GM04504 (cell line): ENCODE data around the gene SLC23A2.
"Not testable (repeated sequence)": the region's sequence is repeated elsewhere in the genome, so short reads cannot be mapped to it uniquely, and the experiment has no call there.

Experiments used
- DNase-seq: peaks from one replicate; pipeline ENCODE4 v3.0.0-alpha.2; 2012; ENCODE audit warnings: low read depth

The SLC23A2 gene

DNA sequence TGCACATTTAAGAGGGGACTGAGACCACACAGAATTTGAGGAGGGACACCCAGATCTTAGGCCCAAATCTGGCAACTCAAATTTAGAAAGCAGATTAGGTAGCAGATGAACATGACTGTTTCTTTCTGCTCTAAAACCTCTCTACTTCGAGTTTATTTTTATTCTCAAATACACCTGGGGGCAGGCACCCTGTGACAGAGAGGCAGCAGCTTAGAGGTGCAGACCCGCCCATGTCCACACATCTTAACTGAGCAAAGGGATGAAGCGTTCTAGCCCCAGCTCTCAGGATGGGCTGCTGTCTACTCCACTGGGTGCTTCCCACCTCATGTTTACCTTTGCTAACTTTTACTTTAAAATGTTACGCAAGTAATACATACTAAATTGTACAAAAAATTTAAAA lies 125.0 kb downstream of the SLC23A2 start:
- DNase-seq, result no peak

DNA sequence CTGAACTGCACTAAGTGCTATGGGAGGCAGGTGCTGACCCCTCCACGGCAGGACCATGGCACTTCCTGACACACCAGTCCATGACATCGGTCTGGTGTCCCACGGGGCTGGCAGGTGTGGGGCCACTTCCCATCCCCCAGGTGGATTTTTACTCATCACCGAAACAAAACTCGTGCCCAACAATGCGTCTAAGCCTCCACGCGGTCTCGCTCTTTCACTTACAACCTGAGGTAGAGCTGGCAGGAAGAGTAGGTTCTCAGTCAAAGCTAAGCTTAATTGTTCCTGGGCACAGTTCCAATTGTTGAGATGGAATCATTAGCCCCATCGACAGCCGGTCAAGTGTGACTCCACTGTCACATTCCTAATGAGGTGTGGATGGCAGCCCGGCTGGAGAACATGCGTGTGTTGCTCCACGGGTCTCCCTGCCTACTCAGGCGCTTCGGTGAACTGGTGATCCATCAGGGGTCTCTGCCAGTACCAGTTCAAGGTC lies 125.7 kb downstream of the SLC23A2 start:
- no peak for DNase-seq

DNA sequence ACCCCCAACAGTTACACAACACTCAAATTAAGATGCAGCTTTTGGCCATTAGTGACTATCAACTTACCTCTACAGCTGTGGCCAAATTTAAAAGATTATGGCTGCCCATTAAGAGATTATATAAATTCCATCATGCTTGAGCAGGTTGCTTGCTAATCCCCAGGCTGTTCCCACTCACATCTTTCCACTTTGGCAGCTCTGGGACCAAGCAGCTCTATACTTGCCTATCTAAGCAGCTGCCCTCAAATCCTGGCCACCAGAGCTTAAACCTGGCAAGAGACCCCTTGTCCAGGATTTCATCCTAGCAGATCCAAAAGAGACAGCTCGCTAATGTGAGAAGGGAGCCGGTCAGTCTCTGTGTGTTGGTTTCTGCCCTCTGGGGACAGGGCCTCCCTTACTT lies 127.9 kb downstream of the SLC23A2 start:
- no peak for DNase-seq

DNA sequence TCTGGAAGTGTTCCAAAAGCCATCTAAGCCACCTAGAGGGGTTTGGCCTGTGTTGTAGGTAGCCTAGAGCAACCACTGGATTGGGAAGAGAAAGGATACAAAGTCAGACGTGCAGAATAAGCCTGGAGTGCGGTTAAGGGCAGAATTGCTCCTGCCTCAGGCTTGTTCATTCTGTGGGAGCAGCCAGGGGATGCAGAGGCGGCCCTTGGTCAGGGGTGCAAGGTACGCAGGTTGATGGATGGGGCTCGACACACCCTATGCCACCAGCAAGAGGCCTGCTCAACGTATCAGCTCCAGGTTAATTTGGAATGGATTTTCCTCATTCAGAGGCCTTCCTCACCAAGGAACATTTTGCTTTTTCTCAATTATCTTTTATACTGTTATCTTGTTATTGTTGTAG lies 129.8 kb downstream of the SLC23A2 start:
- DNase-seq, result no peak

DNA sequence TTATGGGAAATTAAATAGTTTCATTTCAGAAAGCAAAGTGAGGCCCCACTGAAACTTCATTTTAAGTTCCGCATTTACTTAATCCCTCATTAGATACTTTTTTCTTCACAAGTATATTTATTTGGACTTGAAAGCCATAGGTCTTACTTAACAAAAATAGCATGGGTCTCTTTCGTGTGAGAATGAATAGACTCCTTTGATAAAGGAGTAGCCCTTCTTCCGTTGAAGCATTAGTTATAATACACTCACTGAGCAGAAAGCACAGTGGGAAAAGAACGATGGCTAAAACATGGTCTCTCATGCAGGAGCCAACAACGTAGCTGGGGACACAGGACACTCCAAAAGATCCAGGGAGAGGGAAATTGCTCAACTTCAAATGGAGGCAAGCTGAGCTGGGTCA lies 130.4 kb downstream of the SLC23A2 start:
- no peak for DNase-seq

DNA sequence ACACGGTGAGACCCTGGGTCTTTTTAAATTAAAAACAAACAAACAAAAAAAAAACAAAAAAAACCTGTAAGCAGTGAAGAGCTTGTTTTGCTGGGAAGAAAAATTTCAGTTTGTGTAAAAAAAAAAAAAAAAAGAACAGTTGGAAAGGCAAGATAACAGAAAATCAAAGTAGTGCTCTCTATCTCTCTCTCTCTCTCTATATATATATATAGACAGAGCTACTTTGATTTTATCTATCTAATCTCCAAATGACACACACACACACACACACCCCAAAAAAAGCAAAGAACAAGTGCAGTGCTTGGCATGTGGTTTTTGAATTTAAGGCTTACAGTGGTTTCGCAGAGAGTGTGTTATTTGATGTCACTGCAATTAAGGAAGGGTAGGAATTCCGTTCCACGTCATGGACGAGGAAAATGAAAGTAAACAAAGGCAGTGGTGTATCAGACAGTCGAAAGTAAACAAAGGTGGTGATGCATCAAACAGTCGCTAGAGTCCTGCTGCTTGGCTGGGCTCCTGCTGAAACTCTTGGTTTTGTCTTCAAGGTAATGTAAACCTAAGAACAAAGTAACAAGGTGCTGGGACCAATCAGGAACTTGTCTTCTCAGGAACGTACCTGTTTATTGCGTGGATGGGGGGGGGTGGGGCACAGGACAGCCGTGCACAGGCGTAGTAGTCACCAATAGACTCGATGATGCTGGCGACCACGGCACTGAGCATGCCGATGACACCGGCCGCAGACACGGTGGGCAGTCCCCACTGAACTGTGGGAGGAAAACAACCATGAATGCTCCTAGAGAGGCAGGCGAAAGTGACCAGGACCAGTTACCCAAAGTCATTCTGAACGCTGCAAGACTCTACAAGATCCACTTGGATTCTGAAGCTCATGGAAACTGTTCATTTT lies 131.8 kb downstream of the SLC23A2 start:
- DNase-seq, result no peak

DNA sequence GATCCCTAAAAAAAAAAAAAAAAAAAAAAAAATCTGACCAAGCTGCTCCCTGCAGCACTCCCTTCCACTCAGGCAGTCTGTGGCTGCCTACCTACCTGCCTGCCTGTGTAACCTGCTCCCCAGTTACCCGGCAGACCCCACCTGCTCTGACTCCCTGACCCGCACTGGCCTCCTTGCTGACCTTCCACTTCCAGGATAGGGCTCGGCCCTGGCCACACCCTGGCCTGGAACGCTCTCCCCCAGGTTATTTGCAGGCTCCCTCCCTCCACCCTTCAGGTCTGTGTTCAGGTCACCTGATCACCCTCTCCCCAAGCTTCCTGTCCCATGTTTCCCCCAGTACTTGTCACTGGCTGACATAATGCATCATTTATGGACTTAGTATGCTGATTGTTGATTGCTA lies 134.3 kb downstream of the SLC23A2 start:
- DNase-seq, result no peak

DNA sequence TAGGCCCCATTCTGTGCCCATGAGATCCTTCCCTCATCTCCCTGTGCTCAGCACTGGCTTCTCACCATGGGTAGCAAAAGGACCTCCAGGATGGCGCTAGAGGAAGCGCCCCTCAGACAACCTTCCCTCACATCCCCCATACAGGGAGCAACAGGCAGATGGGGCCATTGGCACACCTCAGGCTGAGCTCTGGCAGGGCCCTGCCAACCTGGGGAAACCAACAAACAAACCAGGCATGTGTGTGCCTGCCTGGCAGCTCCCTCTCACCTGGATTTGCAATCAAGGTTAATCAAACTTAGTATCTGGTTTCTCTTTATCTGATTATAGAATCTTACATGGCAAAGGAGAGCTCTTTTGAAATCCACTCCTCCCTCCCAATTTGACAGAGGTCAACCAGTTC lies 134.9 kb downstream of the SLC23A2 start:
- no peak for DNase-seq

DNA sequence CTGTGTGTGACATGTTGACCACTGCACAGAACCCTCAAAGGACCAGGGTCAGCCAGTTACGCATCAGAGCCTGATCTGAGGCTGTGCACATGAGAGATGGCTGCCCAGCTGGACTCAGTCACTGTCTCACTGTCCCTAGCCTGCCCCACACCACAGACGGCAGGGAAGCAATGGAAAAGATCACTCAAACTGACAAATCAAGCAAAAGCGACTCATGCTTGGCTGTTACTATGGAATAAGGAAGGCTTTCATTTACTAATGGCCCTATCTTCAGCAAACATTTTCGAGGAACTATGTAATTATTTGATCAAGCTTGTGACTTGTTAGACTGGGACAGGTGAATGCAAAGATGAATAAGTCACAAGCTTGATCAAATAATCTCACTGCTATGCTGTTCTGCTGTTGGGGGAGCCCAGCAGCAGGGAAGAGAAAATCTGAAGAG lies 137.0 kb downstream of the SLC23A2 start:
- DNase-seq, result no peak

DNA sequence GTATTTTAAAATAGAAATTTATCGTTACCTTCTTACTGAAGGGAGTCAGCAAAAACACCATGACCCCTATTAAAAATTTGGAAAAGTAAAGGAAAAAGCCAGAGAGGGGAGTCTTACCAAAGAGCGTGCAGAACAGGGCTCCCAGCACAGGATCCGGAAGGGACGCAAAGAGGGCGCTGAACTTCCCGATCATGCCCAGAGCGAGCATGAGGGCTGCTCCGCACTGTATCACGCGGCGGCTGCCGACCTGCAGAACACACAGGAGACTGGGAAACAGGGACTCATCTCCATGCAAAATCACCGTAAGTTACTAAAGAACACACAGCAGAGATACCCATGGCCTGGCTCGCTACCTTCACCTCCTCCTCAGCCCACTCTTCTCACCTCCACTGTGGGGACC lies 138.6 kb downstream of the SLC23A2 start:
- DNase-seq, result no peak

DNA sequence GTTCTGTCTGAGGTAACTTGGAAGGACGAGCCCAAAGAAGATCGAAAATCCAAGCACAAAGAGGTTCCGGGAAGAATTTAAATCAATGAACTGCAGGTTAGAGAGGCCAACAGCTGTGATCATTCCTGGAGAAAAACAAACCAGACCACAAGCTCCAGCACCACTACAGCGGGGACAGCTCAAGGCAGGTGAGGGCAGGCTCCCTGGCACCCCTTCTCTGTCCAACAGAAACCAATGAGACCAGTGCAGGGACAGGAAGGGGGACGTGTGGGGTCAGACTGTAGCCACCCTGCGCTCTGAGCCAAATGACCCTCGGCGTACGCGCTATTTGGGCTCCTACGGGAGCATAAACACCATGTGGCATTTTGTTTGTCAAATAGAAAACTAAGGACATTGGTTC lies 139.3 kb downstream of the SLC23A2 start:
- no peak for DNase-seq

DNA sequence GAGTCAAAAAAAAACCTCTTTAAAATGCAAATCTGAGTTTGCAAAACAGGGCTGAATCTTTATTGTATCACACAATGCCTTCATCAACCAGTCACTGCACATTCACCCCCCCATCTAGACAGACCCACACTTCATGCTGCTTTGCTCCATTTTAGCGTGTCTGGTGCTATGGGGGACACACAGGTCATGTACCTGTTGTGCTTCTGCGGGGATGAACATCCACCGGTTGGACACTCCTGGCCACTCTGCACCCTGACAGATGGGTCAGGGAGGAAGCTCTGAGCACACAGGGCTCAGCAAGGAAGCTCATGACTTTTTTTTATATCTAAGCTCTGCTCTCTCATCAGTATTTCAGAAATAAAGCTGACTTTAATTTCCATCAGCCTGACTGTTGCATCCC lies 143.3 kb downstream of the SLC23A2 start:
- DNase-seq, result no peak

DNA sequence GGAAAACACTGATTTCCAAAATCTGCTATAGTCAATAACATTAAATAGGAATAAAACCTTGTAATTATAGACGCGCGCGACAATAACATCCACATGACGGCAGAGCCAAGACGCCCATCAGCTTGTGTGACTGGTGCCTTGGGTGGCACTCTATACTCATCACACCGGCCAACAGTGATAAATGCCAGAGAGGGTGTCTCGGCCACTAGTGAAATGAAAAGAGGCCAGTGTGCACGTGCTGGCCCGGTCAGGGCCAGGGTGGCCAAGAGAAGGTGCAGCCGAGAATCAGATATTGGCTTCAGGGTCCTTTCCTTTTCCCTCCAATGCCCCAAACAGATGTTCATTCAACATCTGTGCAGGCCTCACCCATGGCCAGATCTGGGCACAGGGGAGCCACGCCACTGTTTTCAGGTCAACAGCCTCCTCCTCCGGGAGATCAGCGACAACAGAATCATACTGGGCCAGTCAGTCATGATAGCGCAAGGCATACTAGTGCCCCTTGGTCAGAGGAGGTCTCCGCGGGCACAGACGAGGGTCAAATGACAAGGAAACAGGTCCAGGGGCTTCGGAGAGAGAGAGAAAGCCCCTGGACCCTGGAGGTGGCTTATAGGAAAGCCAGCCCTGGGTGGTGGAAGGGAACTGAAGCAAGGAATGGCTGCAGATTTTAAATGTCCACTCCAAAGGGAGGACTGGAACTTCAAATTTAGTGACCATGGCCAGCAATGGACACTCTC lies 145.1 kb downstream of the SLC23A2 start:
- no peak for DNase-seq

DNA sequence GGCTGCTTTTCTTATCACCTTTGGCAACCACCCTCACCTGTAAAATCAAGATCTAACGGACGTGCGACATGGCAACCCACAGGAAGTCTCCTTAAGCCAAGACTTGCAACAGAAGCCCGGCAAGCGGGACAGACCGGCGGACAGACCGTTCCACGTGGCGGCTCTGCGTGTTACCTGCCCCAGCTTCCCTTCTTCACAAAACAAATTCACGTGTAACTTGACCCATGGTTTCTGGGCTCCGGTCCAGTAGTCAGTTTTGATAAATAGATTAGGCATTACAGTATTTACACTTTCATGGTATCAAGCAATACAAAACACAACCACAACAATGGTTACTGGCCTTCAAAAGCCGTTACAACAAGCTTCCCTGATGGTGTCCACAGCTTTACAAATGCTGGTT lies 145.8 kb downstream of the SLC23A2 start:
- no peak for DNase-seq

DNA sequence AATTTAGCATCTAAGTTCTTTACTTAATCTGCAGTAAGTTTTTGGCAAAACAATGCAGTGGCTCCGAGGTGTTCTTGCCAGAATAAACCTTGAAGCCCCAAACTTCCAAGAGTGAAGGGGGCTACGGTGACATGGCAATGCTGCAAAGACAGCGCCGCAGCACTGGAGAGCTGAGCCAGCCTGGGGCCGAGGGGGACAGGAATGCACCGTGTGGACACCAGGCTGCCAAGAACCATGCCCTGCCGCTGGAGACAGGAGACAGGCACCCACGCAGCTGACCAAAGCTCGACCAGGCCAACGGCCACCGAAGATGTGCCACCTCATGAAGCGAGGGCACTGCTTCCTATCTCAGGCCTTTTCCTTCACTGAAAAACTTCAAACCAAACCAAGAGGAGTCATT lies 146.2 kb downstream of the SLC23A2 start:
- DNase-seq, result no peak

DNA sequence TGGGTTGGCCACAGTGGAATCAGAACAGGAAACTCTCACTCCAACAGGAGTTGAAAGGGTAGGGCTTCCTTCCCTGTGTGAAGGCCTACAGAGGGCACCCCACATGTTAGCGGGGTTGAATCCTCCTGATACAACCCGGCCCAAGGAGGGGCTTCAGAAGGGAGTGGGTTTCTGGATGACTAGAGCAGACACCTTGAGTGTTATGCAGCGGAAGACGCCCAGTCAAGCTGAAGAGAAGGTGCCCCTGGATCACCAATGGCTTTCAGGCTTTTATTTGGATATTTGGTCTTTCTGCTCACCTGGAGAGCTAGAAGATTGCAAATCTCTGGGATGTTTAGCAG lies 146.8 kb downstream of the SLC23A2 start:
- no peak for DNase-seq

DNA sequence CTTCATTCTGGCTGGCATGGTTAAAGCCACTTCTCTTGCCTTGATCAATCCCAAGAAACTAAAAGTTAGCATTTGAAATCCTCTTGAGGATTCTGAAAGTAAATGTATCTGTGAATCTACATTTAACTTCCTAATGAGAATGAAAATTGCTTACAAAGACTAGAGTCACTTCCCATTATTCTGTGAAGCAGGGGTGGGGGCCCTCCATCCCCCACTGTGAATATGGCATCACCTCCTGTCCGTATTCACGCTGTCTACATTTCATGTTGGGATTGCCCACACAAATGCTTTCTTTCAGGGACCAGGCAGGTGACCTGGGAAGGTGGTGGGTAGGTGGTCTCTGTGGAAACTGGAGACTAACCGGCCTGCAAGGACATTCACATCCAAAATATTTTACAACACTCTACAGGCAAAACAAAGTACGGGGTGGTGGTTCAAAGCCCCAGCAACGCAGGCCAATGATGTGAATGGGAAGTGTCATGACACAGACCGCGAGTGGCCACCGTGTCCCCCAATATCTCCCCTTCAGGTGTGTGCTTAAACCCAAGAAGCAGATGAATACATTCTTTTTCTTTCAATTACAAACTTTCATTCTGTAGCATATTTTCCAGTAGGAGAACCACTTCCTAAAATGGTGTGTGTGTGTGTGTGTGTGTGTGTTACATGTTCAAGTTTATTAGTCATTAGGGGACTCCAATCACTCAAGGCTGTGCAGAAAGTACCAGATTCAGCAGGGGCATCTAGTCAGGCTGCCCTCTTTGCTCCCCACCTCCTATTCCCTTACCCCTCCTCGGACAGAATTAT lies 147.4 kb downstream of the SLC23A2 start:
- DNase-seq, result no peak

DNA sequence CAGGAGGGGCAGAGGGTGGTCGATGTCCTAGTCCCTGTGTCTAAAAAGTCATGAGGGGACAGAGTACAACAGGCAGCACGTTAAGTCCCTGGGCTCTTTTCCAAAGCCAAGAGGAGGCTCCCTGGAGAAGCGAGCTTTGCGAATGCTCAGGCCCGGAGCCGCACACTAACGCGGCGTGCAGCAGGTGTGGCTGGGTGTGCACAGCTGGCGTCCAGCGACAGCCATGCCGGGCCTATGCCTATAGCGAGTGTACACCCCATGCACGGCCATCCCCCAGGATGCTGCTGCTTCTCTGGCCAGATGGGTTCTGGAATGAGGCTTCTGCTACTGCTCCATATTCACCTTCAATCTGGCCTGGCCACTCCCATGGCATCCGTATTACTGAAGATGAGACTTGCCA lies 148.3 kb downstream of the SLC23A2 start:
- DNase-seq, result no peak

DNA sequence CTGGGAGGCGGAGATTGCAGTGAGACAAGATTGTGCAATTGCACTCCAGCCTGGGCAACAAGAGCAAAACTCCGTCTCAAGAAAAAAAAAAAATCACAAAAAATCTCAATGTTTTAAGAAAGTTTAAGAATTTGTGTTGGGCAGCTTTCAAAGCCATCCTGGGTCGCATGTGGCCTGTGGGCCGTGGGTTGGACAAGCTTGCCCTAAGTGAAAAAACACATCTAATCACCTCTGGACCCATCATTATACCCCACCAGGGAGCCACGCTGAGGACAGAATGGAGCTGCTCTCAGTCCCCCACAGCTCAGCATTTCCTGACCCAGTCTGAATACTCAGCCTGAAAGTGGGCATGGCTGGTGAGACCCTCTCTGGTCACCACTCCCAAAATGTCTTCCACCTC lies 150.3 kb downstream of the SLC23A2 start:
- no peak for DNase-seq

DNA sequence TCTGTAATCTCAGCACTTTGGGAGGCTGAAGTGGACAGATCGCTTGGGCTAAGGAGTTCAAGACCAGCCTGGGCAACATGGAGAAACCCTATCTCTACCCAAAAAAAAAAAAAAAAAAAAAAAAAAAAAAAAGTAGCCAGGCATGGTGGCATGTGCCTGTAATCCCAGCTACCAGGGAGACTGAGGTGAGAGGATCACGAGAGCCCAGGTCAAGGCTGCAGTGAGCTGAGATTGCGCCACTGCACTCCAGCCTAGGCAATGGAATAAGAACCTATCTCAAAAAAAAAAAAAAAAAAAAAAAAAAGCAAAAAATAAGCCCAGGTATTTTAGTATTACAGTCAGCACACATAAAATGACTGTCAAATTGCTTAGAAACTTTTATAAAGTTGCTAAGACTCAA lies 152.5 kb downstream of the SLC23A2 start:
- not testable (repeated sequence) for DNase-seq

DNA sequence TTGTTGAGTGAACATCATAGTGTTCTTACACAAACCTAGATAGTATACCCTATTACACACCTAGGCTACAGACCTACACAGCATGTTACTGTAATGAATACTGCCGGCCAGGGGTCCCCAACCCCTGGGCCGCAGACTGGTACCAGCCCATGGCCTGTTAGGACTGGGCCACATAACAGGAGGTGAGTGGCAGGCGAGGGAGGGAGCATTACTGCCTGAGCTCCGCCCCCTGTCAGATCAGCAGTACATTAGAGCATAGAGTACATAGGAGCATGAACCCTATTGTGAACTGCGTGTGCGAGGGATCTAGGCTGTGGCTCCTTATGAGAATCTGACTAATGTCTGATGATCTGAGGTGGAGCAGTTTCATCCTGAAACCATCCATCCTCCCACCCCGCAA lies 153.3 kb downstream of the SLC23A2 start:
- DNase-seq, result no peak

DNA sequence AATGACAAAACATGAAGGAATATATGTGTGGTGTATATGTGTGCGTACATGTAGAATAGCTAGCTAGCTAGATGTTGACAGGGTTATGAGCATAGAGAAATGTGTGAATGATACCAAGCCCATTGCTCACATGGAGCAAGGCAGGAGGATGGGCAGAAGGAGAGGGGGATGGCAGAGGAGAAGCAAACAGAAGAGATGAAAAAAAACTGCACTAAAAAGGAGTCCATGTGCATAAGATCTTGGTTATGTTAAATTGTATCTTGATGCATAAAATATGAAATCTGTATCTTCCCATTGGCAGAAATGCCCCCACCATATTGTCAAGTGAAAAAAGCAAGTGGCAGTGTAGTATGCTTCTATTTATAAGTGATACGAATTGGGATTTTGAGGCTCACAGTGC lies 154.5 kb downstream of the SLC23A2 start:
- DNase-seq, result no peak
